Measurements from ENCODE around the gene NELL2.

Gene NELL2

DNA sequence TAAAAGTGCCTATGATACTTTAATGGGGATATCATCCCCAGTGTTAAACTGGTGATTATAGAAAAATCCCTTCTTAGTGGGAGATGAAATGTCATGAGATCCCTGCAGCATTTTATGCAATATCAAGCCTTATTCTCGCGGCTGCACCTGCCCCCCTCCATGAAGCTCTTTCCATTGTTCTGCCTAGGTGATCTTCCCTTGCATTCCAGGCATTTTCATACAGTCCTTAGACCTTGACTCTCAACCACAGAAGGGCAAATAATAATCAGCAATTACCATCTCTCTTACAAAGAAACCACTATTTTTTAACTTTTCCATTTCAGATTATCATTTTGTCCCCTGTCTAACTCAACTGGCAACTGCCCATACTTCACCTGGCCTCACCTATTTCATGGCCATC lies 352.3 kb downstream of the NELL2 start:
- no peak for DNase-seq

- DNase-seq = no peak
These were observed 354.4 kb downstream of the NELL2 start for GRCh38 chr12:44521702-44522101.

- DNase-seq = no peak
These were observed 356.2 kb downstream of the NELL2 start for GRCh38 chr12:44519931-44520330.

- DNase-seq = no peak
These were observed 364.8 kb downstream of the NELL2 start for GRCh38 chr12:44511289-44511688.

GRCh38 chr12:44510510-44510909 lies 365.6 kb downstream of the NELL2 start:
- DNase-seq = no peak

DNA sequence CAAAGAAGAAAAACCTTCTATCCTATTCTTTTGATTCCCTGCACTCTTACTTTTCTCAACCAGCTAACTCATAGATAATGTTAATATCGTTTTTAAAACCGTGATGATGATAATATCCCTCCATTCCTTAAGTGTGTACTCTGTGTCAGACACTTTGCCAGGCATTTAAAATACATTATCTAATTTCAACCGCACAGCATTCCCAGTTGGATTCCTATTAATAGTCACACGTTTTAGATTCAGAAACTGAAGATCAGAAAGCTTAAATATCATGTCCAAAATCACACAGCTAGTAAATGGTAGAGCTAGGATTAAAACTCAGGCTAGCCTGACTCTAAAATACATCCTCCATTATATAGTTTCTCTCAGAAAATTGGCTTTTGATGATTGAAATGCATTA lies 366.0 kb downstream of the NELL2 start:
- DNase-seq = no peak

- no peak for DNase-seq
These were observed 366.6 kb downstream of the NELL2 start for GRCh38 chr12:44509471-44509870.

- no peak for DNase-seq
These were observed 368.7 kb downstream of the NELL2 start for GRCh38 chr12:44507461-44507860.

GRCh38 chr12:44504799-44505198 lies 371.3 kb downstream of the NELL2 start:
- DNase-seq = no peak

DNA sequence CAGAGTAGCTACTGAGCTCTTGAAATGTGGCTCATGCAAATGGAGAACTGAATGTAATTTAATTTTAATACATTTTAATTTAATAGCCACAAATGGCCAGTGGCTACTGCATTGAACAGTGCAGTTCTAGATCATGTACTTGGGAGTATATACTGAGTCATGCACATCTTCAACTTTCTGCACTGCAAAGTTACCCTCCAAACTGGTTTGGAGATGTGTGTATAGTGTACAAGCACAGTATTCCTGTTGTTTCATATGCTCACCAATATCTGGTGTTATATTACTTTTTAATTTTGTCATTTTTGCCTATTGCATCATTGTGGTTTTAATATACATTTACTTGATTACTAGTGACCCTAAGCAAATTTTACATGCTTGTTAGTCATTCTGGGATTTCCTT lies 372.8 kb downstream of the NELL2 start:
- no peak for DNase-seq

DNA sequence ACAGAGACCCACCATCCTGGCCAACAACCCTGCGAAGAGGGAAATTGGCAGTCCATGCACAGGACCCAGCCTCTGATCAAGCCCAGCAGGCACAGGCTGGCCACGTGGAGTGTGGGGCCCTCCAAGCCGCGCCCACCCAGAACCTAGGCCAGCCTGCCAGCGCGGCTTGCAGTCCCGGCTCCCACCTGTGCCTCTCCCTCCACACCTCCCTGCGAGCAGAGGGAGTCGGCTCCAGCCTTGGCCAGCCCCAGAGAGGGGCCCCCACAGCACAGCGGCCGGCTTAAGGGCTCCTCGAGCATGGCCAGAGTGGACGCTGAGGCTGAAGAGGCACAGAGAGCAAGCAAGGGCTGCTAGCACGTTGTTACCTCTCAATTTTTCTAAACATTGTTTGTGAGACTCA lies 373.4 kb downstream of the NELL2 start:
- DNase-seq = no peak

- no peak for DNase-seq
These were observed 375.7 kb downstream of the NELL2 start for GRCh38 chr12:44500423-44500822.

DNA sequence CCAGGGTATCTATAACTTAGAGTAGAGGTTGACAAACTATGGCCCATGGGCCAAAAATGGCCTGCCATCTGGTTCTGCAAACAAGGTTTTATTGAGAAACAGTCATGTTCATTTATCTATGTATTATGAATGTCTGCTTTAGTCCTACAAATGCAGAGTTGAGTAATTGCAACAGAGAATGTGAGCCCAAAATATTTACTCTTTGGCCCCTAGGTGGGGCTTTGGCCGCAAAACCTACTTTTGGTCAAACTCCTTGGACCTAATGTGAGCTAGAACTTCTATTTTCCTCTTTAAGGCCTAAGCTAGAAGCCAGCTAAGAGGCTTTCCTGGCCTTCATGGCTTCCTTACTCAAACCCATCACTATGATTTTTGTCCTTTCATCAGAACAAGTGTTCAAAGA lies 379.1 kb downstream of the NELL2 start:
- no peak for DNase-seq

GRCh38 chr12:44490181-44490580 lies 385.9 kb downstream of the NELL2 start:
- DNase-seq = no peak

DNA sequence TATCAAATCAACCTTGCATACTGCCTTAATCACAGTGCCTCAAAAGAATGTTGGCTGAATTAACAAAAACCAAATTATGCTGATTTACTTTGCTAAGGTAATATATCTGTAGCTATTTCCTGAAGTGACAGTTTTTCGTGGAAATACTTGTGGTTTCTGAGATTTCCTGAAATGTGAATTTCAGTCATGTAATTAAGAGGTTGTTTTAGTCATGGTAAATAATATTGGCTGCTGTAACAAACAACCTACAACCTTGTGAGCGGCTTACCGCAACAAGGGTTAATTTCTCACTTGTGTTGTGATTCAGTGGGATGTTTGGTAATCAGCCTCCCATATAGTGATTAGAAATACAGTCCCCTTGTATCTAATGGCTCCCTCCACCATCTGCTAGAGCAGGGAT lies 387.9 kb downstream of the NELL2 start:
- no peak for DNase-seq

DNA sequence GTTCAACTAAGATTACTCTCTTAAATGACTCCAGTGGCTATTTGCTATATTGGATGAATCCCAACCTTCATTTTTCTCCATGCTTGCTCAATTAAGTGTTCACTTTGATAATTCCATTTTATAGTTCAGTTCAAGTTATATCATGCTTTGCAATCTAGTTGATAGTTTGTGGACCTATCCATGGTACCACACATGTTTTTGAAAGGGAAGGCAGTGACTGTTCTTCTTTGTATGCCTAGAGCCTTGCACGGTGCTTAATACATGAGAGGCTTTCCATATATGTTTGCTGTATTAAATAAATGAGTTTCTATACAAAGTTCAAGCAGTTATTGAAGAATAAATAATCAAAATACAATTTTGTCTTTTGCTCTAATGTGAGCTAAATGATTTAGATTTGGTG lies 391.3 kb downstream of the NELL2 start:
- DNase-seq = no peak

DNA sequence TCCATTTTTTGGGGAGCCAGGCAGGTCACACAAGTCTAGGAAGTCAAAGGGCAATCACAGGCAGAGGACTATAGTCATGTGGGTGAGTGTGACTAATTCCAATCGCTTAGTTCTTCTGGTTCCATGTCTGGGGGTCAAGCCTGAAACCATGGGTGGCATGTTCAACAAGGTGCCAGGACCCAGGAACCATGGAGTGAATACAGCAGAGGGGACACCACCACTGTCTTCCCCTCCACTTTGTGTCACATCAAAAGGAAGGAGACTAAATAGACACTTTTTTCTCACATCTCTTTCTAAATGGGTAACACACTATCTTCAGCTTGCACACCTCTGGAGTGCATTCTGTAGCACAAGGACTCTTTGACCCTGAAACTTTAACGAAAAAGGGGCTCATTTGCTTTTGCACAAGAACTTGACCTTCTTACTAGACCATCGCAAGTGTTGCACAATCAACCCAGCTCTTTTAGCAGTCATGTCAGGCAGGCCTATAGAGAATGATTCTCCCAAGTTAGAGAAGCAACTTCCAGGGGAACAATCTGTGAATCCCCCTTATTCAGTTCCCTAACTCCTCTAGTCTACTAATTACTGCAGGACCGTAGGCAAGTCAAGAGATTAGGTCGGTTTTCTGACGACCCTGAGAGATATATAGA lies 398.7 kb downstream of the NELL2 start:
- DNase-seq = no peak

DNA sequence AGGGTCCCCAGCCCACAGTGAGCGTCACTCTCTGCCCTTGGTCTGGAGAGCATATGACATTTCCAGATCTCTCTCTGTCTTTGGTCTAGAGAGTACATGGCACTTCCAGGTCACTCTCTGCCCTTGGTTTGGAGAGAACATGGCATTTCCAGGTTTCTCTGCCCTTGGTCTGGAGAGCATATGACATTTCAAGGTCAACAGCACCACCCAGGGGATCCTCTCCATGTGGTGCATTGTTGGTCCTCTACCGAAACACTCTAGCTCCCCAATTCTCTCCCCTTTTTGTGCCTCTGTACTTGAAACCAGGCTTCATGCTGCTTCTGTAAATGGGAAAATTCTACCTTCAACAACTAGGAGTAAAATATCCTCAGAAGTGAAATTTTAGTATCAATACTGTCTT lies 399.4 kb downstream of the NELL2 start:
- DNase-seq = no peak

DNA sequence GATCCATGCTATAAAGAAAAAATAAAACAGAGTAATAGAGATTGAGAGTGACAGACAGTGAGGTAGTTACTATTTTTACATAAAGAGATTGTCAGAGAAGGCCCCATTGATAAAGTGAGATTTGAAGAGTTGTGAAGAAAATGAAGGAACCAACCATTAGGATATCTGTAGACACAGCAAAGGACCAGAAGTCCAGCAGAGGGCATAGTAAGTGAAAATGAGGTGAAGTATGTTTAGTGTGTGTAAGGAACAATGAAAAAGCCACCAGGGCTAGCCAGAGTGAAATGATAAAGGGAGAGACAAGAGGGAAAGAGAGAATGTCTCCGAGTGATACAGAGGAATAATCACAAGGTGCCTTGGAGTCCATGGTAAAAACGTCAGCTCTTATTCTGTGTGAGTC lies 411.0 kb downstream of the NELL2 start:
- DNase-seq = no peak

DNA sequence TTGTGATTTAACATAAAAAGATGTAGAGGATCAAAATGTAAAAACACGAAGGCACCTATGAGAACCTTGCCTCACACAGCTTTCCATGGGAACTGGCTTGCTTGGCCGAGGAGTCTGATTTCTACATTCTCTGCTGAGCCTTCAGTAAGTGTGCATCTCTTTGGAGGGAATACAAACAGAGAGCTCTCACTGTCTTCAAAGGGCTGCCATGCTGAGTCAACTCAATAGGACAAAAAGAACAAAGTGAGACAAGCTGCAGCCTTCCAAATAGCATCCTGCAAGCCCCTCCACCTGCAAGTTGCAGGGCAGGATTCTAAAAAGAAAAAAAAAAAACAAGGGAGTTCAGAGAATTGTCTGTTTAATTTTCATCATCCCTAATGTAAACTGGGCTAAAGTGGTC lies 411.9 kb downstream of the NELL2 start:
- DNase-seq = no peak

- no peak for DNase-seq
These were observed 413.4 kb downstream of the NELL2 start for GRCh38 chr12:44462729-44463128.

- DNase-seq = no peak
These were observed 415.9 kb downstream of the NELL2 start for GRCh38 chr12:44460261-44460660.

- no peak for DNase-seq
These were observed 416.5 kb downstream of the NELL2 start for GRCh38 chr12:44459569-44459968.

Data from stimulated activated CD4-positive, alpha-beta T cell treated with anti-CD3 and anti-CD28 coated beads, Interleukin-4, amount 100 ng/mL, for 1 hour (primary cell).